DOHH2 (cell line): ENCODE results near the gene ASTN1.

Source experiments
- H3F3A ChIP-seq: fragments of 200-600 bp; sonication (generic), shearing (Covaris generic); 2 replicates; pipeline ENCODE4 v1.6.0; 2016; ENCODE audit warnings: antibody characterized with exemption, mild to moderate bottlenecking; ENCODE audit not compliant: control insufficient read depth, insufficient read depth
- H3K27ac ChIP-seq: fragments of 200-600 bp; sonication (generic); 2 replicates; pipeline ENCODE4 v1.5.1; 2014; ENCODE audit warnings: low read depth, mild to moderate bottlenecking, low read length, moderate library complexity
- H3K27me3 ChIP-seq: fragments of 200-600 bp; sonication (generic); 2 replicates; pipeline ENCODE4 v1.6.1; 2014; ENCODE audit warnings: mild to moderate bottlenecking, low read length, mixed read lengths; ENCODE audit not compliant: control insufficient read depth
- H3K36me3 ChIP-seq: fragments of 200-600 bp; sonication (generic); 2 replicates; pipeline ENCODE4 v1.6.1; 2014; ENCODE audit warnings: mild to moderate bottlenecking, low read length, moderate library complexity, mixed read lengths; ENCODE audit not compliant: control insufficient read depth
- H3K4me1 ChIP-seq: fragments of 200-600 bp; sonication (generic); 2 replicates; pipeline ENCODE4 v1.6.1; 2014; ENCODE audit warnings: mild to moderate bottlenecking, low read length, mixed read lengths; ENCODE audit not compliant: control insufficient read depth
- H3K4me2 ChIP-seq: fragments of 200-600 bp; sonication (generic); 2 replicates; pipeline ENCODE4 v1.6.0; 2014; ENCODE audit warnings: mild to moderate bottlenecking, low read length, moderate library complexity
- H3K4me3 ChIP-seq: fragments of 200-600 bp; sonication (generic); 2 replicates; pipeline ENCODE4 v1.5.1; 2014; ENCODE audit warnings: mild to moderate bottlenecking, low read length, mixed read lengths
- H3K79me2 ChIP-seq: fragments of 200-600 bp; sonication (generic); 2 replicates; pipeline ENCODE4 v1.6.1; 2014; ENCODE audit warnings: mild to moderate bottlenecking, low read length, mixed read lengths; ENCODE audit not compliant: control insufficient read depth
- H3K9me2 ChIP-seq: fragments of 200-600 bp; sonication (generic); replicated peaks from 2 replicates; pipeline ENCODE4 v1.6.1; 2014; ENCODE audit warnings: mild to moderate bottlenecking, low read length, mixed read lengths; ENCODE audit not compliant: control insufficient read depth
- H3K9me3 ChIP-seq: fragments of 200-600 bp; sonication (generic); 2 replicates; pipeline ENCODE4 v1.6.1; 2014; ENCODE audit warnings: antibody characterized with exemption, low read length, mixed read lengths; ENCODE audit not compliant: control insufficient read depth, insufficient read depth
- H4K20me1 ChIP-seq: fragments of 200-600 bp; sonication (generic); 2 replicates; pipeline ENCODE4 v1.6.0; 2014; ENCODE audit warnings: low read depth, mild to moderate bottlenecking, antibody characterized with exemption, low read length, moderate library complexity; ENCODE audit not compliant: control insufficient read depth, insufficient read depth
- EZH2phosphoT487 ChIP-seq: fragments of 200-600 bp; sonication (generic); IDR thresholded peaks from 2 replicates; pipeline ENCODE4 v1.6.1; 2017; ENCODE audit warnings: borderline replicate concordance, mild to moderate bottlenecking, antibody characterized with exemption, low read length, moderate library complexity, mixed read lengths
- TF ChIP-seq, protein P1 (sequence below): fragments of 200-600 bp; sonication (generic); IDR thresholded peaks from one replicate; pipeline ENCODE4 v1.5.1; 2014; ENCODE audit warnings: antibody characterized with exemption, mild to moderate bottlenecking, low read depth, low read length; ENCODE audit not compliant: poor library complexity, severe bottlenecking

The ASTN1 gene

DNA sequence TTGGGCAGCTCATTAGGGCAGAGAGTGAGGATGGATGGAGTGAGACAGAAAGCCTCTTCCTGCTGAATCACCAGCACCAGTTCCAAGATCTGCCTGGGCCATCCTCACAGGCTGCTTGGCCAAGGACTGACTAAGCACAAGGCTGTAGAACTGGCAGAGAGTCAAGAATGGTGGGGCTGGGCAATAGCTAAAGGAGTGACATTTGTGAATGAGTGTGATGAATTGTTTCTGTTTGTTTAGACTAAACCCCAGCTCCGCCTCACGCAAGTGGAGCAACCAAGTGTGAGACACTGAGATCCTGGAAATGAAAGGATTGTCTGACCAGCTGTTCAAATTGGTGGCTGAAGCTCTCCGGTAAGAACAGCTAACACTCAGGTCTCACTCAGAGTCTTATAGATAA is 44.8 kb upstream of the ASTN1 start:
- H3K4me1 ChIP-seq = no peaks in the 10 kb centered on the region
- H3K9me2 ChIP-seq = no peaks in the 10 kb centered on the region
- H3K4me3 ChIP-seq = no peak overlapping the region
- no peaks in the 10 kb centered on the region for H4K20me1 ChIP-seq
- H3K36me3 ChIP-seq = no peaks in the 10 kb centered on the region
- H3K79me2 ChIP-seq = no peaks in the 10 kb centered on the region
- no peak overlapping the region for H3K4me2 ChIP-seq
- H3F3A ChIP-seq = no peaks in the 10 kb centered on the region
- H3K27me3 ChIP-seq = no peaks in the 10 kb centered on the region
- no peaks in the 10 kb centered on the region for H3K9me3 ChIP-seq
- no peak for TF ChIP-seq EZH2phosphoT487
- no peak overlapping the region for H3K27ac ChIP-seq

DNA sequence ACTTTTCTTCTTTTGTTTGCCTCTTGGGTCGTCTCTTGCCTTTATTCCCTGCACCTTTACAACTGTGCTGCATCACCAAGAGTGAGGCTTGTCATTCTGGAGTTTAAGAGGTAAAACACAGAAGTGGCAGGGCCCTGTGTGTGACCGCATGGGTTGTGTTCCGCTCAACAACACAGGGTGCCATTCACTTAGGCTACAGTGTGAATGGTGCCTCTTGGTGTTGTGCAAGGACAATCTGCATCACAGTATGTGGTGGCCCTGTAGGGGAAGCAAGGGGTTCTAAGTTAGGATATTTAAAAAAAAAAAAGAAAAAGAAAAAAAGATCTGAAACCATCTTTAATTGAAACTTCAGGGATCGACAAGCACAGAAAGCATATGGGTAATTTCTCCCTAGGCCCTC is 44.4 kb upstream of the ASTN1 start:
- Histone ChIP-seq H3K27me3 (no peaks in the 10 kb centered on the region), H3K27ac (no peak overlapping the region), H3F3A (no peaks in the 10 kb centered on the region), H3K79me2 (no peaks in the 10 kb centered on the region), H3K9me3 (no peaks in the 10 kb centered on the region), H3K36me3 (no peaks in the 10 kb centered on the region), H4K20me1 (no peaks in the 10 kb centered on the region), H3K4me2 (no peak overlapping the region), H3K4me1 (no peaks in the 10 kb centered on the region), H3K9me2 (no peaks in the 10 kb centered on the region), H3K4me3 (no peak overlapping the region)
- TF ChIP-seq, protein P1, sequence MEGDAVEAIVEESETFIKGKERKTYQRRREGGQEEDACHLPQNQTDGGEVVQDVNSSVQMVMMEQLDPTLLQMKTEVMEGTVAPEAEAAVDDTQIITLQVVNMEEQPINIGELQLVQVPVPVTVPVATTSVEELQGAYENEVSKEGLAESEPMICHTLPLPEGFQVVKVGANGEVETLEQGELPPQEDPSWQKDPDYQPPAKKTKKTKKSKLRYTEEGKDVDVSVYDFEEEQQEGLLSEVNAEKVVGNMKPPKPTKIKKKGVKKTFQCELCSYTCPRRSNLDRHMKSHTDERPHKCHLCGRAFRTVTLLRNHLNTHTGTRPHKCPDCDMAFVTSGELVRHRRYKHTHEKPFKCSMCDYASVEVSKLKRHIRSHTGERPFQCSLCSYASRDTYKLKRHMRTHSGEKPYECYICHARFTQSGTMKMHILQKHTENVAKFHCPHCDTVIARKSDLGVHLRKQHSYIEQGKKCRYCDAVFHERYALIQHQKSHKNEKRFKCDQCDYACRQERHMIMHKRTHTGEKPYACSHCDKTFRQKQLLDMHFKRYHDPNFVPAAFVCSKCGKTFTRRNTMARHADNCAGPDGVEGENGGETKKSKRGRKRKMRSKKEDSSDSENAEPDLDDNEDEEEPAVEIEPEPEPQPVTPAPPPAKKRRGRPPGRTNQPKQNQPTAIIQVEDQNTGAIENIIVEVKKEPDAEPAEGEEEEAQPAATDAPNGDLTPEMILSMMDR = no peak
- no peak for TF ChIP-seq EZH2phosphoT487

DNA sequence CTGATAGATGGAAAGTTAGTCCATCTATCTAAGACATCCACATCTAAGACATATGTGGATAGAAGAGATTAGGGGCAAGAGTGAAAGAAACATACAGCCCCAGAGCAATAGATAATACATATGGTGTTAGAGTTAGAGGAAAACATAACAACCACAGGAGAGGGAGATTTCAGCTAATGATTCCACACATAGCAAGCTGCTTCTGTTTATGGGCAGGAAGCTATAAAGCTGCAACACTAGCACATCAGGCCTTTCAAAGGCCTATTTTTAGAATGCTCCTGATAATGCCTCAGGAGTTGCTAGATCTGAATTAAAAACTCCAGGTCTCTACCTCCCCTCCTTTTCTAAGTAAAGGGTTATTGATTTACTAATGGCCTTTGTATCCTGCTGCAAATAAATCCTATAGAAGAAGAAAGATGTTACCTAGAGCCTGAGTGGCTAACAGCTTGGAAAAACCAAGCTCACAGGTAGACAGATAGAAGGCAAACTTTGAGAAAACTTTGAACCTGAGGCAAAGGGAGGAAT is 42.4 kb upstream of the ASTN1 start:
- Histone ChIP-seq H3K4me1 (no peaks in the 10 kb centered on the region), H3K4me3 (no peak overlapping the region), H3K36me3 (no peaks in the 10 kb centered on the region), H3K9me3 (no peaks in the 10 kb centered on the region), H3K4me2 (no peak overlapping the region), H4K20me1 (no peaks in the 10 kb centered on the region), H3K9me2 (no peaks in the 10 kb centered on the region), H3K27ac (no peak overlapping the region), H3K27me3 (no peaks in the 10 kb centered on the region), H3F3A (no peaks in the 10 kb centered on the region), H3K79me2 (no peaks in the 10 kb centered on the region)
- TF ChIP-seq, protein P1 = no peak
- TF ChIP-seq EZH2phosphoT487 = no peak

DNA sequence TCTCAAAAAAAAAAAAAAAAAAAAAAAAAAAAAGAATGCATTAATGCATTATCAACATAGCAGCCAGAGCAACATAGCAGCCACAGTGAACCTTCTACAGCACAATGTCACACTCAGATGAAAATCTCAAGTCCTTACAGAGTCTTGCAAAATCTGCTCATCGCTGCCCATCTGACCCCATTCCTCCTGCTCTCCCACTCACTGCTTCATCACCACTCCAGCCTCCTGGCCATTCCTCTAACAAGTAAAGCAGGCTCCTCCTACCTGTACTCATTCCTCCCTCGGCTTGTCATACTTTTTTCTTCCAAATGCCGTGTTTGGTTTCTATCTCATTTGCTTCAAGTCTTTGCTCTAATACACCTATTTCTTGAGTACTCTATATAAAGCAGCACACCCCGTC is 35.8 kb upstream of the ASTN1 start:
- Histone ChIP-seq H3K4me3 (no peak overlapping the region), H3K27ac (no peak overlapping the region), H3K27me3 (no peaks in the 10 kb centered on the region; the same call in 1 of the 2 replicates), H3K9me3 (no peaks in the 10 kb centered on the region), H3K79me2 (no peaks in the 10 kb centered on the region), H3F3A (no peaks in the 10 kb centered on the region), H3K4me1 (no peaks in the 10 kb centered on the region), H4K20me1 (no peaks in the 10 kb centered on the region), H3K36me3 (no peaks in the 10 kb centered on the region), H3K4me2 (no peak overlapping the region), H3K9me2 (no peaks in the 10 kb centered on the region)
- TF ChIP-seq, protein P1 = no peak
- no peak for TF ChIP-seq EZH2phosphoT487
